Heart left ventricle (tissue), 13 donors: ENCODE results near the gene FZD10.

ENCODE experiments used
- POLR2A ChIP-seq, 2 donors: fragments of 450-650 bp; IDR thresholded peaks; one replicate each; pipeline ENCODE4 v1.6.1; 2017; ENCODE audit warnings: antibody characterized with exemption in 2 of 2, mild to moderate bottlenecking in 2 of 2, moderate library complexity in 2 of 2
- TF ChIP-seq, protein P1 (sequence below), 12 donors: fragments of 200-600 bp; sonication (generic) in 4 of 12; IDR thresholded peaks; one replicate each; pipeline versions ENCODE4 v1.5.0 to v1.8.0; 2018 to 2022; ENCODE audit warnings: antibody characterized with exemption in 12 of 12, mild to moderate bottlenecking in 5 of 12
- donor health status: ischemic (EF 13 %, LVEDD 7.1; RV severe dilation, severe dysfunction).
- donor health status: DM: no; HTN: yes; CAD: no.
- donor health status: DM: no; HTN: no; CAD: no.
- donor health status: ischemic (EF 25% LVEDD 6.9; RV normal size, moderate dysfunction).
- donor health status: ischemic (EF 25% LVEDD 5.7; RV mildly dilated, moderate dysfunction).
- donor health status: ischemic (EF 35%, LVEDD 5.7; RV mildly dilated, moderate dysfunction).
- donor health status: nonischemic (EF 11% LVEDD 7.7; RV severe dilation, severe dysfunction).
- donor health status: DM: yes; HTN: yes; CAD: no.
- donor health status: PGD.
- donor health status: ischemic (EF 29% LVEDD 5.4; RV normal size, mild dysfunction).
- donor health status: nonischemic (EF 23%, LVEDD 6.1; RV moderate dilation, normal function).

DNA sequence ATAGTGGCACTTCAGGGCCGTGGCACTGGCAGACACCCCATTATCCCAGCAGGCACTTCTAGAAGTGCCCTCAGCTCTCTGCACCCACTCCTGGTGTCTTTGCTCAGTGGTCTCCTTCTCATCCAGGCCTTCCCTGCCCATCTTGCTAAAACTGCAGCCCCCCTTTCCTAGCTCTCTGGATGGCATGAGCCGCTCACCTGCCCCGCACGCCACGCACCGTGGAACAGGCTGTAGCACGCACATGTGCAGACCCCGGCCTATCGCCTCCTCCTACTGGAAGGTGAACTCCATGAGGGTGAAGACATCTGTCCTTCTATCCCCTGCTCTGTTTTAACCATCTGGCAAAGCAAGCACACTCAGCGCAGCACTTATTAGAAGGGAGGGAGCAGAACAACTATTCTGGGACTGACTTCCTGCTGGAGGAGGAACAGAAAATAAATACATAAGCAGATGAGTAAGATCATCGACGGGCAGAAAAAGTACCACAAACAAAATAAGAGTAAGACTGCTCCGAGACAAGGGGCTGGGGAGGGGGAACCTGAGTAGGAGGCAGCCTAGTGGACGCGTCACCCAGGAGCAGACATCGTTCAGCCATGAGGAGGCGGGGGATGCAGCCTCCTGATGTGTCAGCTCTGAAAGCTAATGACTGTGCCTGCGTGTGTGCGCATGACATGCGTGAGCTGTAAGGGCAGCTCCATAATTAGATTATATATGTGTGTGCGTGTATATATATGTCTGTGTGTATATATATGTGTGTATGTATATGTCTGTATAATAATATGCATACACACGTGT lies 7.8 kb upstream of the FZD10 start:
- TF ChIP-seq, protein P1, sequence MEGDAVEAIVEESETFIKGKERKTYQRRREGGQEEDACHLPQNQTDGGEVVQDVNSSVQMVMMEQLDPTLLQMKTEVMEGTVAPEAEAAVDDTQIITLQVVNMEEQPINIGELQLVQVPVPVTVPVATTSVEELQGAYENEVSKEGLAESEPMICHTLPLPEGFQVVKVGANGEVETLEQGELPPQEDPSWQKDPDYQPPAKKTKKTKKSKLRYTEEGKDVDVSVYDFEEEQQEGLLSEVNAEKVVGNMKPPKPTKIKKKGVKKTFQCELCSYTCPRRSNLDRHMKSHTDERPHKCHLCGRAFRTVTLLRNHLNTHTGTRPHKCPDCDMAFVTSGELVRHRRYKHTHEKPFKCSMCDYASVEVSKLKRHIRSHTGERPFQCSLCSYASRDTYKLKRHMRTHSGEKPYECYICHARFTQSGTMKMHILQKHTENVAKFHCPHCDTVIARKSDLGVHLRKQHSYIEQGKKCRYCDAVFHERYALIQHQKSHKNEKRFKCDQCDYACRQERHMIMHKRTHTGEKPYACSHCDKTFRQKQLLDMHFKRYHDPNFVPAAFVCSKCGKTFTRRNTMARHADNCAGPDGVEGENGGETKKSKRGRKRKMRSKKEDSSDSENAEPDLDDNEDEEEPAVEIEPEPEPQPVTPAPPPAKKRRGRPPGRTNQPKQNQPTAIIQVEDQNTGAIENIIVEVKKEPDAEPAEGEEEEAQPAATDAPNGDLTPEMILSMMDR (IDR thresholded peaks at IDR 0.05): no peak
- TF ChIP-seq POLR2A (IDR thresholded peaks at IDR 0.05): no peak
